Tibial nerve (tissue), 4 donors: ENCODE data around the gene EBF3.

Experiments used
- EP300 ChIP-seq, 2 donors: sonication (generic); formaldehyde crosslinking; IDR thresholded peaks; one replicate each; pipeline ENCODE4 v1.6.1; 2017; ENCODE audit warnings: antibody characterized with exemption in 2 of 2, mild to moderate bottlenecking in 1 of 2
- POLR2A ChIP-seq, 2 donors: fragments of 450-650 bp; IDR thresholded peaks; one replicate each; pipeline ENCODE4 v1.6.1; 2017; ENCODE audit warnings: antibody characterized with exemption in 2 of 2, mild to moderate bottlenecking in 2 of 2, moderate library complexity in 2 of 2
- TF ChIP-seq, protein P1 (sequence below), 5 experiments: fragments of 200-600 bp in 3 of 5; fragments of 450-650 bp in 2 of 5; sonication (generic) in 3 of 5; IDR thresholded peaks; one replicate each; pipeline ENCODE4 v1.5.1; 2016 to 2019; ENCODE audit warnings: antibody characterized with exemption in 5 of 5, mild to moderate bottlenecking in 3 of 5, moderate library complexity in 2 of 5

DNA sequence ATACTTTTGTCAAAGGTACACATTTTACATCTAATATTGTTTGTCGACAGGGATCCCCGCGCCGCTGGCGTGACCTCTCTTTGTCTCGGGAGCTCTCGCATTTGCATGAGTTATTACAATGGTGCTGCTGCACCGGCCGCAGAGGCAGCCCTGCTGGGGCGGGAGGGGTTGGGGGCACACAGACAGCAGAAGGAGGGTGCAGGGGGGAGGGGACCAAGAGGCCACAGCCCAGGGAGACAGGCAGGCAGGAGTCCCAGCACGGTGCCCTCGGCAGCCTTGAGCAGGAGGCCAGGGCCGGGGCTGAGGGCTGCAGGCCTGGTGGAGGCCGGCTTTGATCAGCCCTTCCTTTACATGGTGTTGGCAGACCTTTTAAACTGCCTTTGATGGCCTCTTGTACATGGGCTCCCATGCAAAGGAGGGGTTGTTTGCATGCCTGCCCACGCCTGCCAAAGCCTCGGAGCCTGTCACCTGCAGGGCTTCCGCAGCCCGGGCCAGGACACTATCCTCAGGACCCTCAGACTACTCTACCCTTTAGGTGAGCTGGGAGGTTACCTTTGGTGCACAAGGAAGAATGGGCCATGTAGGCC lies 95.5 kb downstream of the EBF3 start:
- TF ChIP-seq POLR2A (IDR thresholded peaks at IDR 0.05) (no peak), EP300 (IDR thresholded peaks at IDR 0.05) (no peak)
- TF ChIP-seq, protein P1, sequence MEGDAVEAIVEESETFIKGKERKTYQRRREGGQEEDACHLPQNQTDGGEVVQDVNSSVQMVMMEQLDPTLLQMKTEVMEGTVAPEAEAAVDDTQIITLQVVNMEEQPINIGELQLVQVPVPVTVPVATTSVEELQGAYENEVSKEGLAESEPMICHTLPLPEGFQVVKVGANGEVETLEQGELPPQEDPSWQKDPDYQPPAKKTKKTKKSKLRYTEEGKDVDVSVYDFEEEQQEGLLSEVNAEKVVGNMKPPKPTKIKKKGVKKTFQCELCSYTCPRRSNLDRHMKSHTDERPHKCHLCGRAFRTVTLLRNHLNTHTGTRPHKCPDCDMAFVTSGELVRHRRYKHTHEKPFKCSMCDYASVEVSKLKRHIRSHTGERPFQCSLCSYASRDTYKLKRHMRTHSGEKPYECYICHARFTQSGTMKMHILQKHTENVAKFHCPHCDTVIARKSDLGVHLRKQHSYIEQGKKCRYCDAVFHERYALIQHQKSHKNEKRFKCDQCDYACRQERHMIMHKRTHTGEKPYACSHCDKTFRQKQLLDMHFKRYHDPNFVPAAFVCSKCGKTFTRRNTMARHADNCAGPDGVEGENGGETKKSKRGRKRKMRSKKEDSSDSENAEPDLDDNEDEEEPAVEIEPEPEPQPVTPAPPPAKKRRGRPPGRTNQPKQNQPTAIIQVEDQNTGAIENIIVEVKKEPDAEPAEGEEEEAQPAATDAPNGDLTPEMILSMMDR (IDR thresholded peaks at IDR 0.05), result no peak
